HG02610 (cell line): ENCODE measurements around the gene RAB5IF.

Source experiments
- ATAC-seq: cut with Tn5 transposase; IDR thresholded peaks from one replicate; pipeline ENCODE4 v1.9.1; 2021; ENCODE audit warnings: mild to moderate bottlenecking, moderate library complexity; ENCODE audit not compliant: unreplicated experiment

RAB5IF gene

GRCh38 chr20:36658300-36658699, 52.7 kb downstream of the RAB5IF start:
- ATAC-seq, result no peak
